Measurements from ENCODE around the gene PPP1R26. TPM values are rescaled to one million over a fixed set of nuclear protein-coding genes. Genes with fewer than 3 reads are reported as not detected.
A peak's percentile ranks its signal among the peaks of the same experiment; 100 is the strongest.

PPP1R26 gene
- total and polyA plus RNA-seq, 9 of the 15 experiments (the other 6 are each of a cell fraction or from before 2014, with no cell fraction given), result 0.77 to 26.8 (median 9.3) TPM

GRCh38 chr9:135440620-135441019 is 39.0 kb upstream of the PPP1R26 start (continued):
- TF ChIP-seq ZNF407 (IDR thresholded peaks at IDR 0.05; ENCODE audit: low read depth) (no peak), ZNF146 (CRISPR knock-in tag; IDR thresholded peaks at IDR 0.05; ENCODE audit: unreplicated experiment) (no peak), BRD4 (IDR thresholded peaks at IDR 0.05) (peak; percentile 27; the same call in 1 of the 2 replicates), FOXP4 (CRISPR knock-in tag; IDR thresholded peaks at IDR 0.05; ENCODE audit: borderline replicate concordance) (no peak), NONO (IDR thresholded peaks at IDR 0.05; ENCODE audit: low read depth in 2 of 2, low read length in 1 of 2) (no peak), ARHGAP35 (IDR thresholded peaks at IDR 0.05; ENCODE audit: partially characterized antibody) (no peak), SREBF1 (IDR thresholded peaks at IDR 0.05; ENCODE audit: borderline replicate concordance, low read depth, low read length) (no peak), GATAD2A (IDR thresholded peaks at IDR 0.05) (peak; percentile 71; the same call in 1 of the 2 replicates), ZSCAN29 (IDR thresholded peaks at IDR 0.05) (peak; percentile 69), EP300 (IDR thresholded peaks at IDR 0.05; ENCODE audit: low read length) (peak; percentile 45; the same call in 1 of the 2 replicates), ERF (CRISPR knock-in tag; IDR thresholded peaks at IDR 0.05) (no peak), HDAC2 (IDR thresholded peaks at IDR 0.05) (peak; percentile 44; the same call in 1 of the 2 replicates), SMARCA4 (IDR thresholded peaks at IDR 0.05) (no peak), ARID1B (IDR thresholded peaks at IDR 0.05) (peak; percentile 33; the same call in 1 of the 2 replicates), MECOM (CRISPR knock-in tag; IDR thresholded peaks at IDR 0.05) (no peak), LARP7 (IDR thresholded peaks at IDR 0.05) (no peak), ZNF830 (CRISPR knock-in tag; IDR thresholded peaks at IDR 0.05) (no peak), RAD21 (CRISPR knock-in tag; conservative IDR thresholded peaks at IDR 0.05 in 1 of 2, IDR thresholded peaks at IDR 0.05 in 1 of 2) (peak; percentile 63 to 80)
- TF ChIP-seq, protein P1, sequence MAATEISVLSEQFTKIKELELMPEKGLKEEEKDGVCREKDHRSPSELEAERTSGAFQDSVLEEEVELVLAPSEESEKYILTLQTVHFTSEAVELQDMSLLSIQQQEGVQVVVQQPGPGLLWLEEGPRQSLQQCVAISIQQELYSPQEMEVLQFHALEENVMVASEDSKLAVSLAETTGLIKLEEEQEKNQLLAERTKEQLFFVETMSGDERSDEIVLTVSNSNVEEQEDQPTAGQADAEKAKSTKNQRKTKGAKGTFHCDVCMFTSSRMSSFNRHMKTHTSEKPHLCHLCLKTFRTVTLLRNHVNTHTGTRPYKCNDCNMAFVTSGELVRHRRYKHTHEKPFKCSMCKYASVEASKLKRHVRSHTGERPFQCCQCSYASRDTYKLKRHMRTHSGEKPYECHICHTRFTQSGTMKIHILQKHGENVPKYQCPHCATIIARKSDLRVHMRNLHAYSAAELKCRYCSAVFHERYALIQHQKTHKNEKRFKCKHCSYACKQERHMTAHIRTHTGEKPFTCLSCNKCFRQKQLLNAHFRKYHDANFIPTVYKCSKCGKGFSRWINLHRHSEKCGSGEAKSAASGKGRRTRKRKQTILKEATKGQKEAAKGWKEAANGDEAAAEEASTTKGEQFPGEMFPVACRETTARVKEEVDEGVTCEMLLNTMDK (IDR thresholded peaks at IDR 0.05; ENCODE audit: borderline replicate concordance, insufficient read depth, low read depth, low read length, poor library complexity, severe bottlenecking), result peak; percentile 98

All from K562 (cell line).